HepG2 (cell line): ENCODE results near the gene GLB1L. TPM values are rescaled to one million over a fixed set of nuclear protein-coding genes. Genes with fewer than 3 reads are reported as not detected.

ENCODE experiments used
- ETV5 ChIP-seq: IDR thresholded peaks from 2 replicates; pipeline ENCODE4 v1.6.1; 2018; ENCODE audit warnings: missing biosample characterization, missing genetic modification reagents, inconsistent platforms, borderline replicate concordance
- GATAD2A ChIP-seq: IDR thresholded peaks from 2 replicates; pipeline ENCODE4 v1.6.1; 2016
- GTF2F1 ChIP-seq: fragments of 150-350 bp; IDR thresholded peaks from 2 replicates; pipeline ENCODE4 v1.6.1; 2014; ENCODE audit warnings: low read length
- KDM1A ChIP-seq: IDR thresholded peaks from 2 replicates; pipeline ENCODE4 v1.6.1; 2016; ENCODE audit warnings: missing compliant biosample characterization
- NFKBIZ ChIP-seq: IDR thresholded peaks from 2 replicates; pipeline ENCODE4 v1.6.1; 2018; ENCODE audit warnings: missing genetic modification reagents, missing compliant biosample characterization
- NFYB ChIP-seq: sonication (generic); formaldehyde crosslinking; IDR thresholded peaks from 2 replicates; pipeline ENCODE4 v1.4.0; 2020; ENCODE audit warnings: missing genetic modification reagents
- NONO ChIP-seq, 2 experiments: fragments of 450-650 bp in 1 of 2; sonication (generic) in 1 of 2; formaldehyde crosslinking in 1 of 2; IDR thresholded peaks in 1 of 2; conservative IDR thresholded peaks in 1 of 2; 2 replicates each; pipeline versions ENCODE4 v1.6.1 to v1.8.0; 2017 to 2022; ENCODE audit warnings: mild to moderate bottlenecking in 1 of 2, missing genetic modification reagents in 1 of 2, moderate library complexity in 1 of 2
- PLSCR1 ChIP-seq: sonication (generic); formaldehyde crosslinking; IDR thresholded peaks from 2 replicates; pipeline ENCODE4 v1.5.0; 2020; ENCODE audit warnings: missing genetic modification reagents, mild to moderate bottlenecking, borderline replicate concordance
- RFX1 ChIP-seq: fragments of 450-650 bp; IDR thresholded peaks from 2 replicates; pipeline ENCODE4 v1.6.1; 2017
- YEATS4 ChIP-seq: sonication (generic); formaldehyde crosslinking; IDR thresholded peaks from 2 replicates; pipeline ENCODE4 v1.4.0; 2020; ENCODE audit warnings: missing genetic modification reagents, borderline replicate concordance
- ZBTB7B ChIP-seq: sonication (generic); formaldehyde crosslinking; IDR thresholded peaks from 2 replicates; pipeline ENCODE4 v1.4.0; 2020; ENCODE audit warnings: missing genetic modification reagents
- ZMYM4 ChIP-seq: sonication (generic); formaldehyde crosslinking; IDR thresholded peaks from 2 replicates; pipeline ENCODE4 v1.8.1; 2023; ENCODE audit warnings: mild to moderate bottlenecking, missing genetic modification reagents
- ZNF772 ChIP-seq: sonication (generic); formaldehyde crosslinking; IDR thresholded peaks from 2 replicates; pipeline ENCODE4 v1.5.0; 2020; ENCODE audit warnings: mild to moderate bottlenecking, missing genetic modification reagents
- polyA plus RNA-seq, 8 experiments: library from polyadenylated mRNA; depleted of rRNA in 3 of 8; stranded (reverse) in 7 of 8; unstranded in 1 of 8; fragments of >200 nt; fragmentation: Illumina TruSeq in 4 of 8; extraction: Trizol in 4 of 8; gene quantifications; 2 replicates each; pipeline versions ENCODE4 v1.2.1 to v1.2.3, GENCODE V29; 2011 to 2016; ENCODE audit warnings: low read depth in 4 of 8, missing spikeins in 1 of 8, mixed read lengths in 1 of 8; ENCODE audit not compliant: insufficient read depth in 1 of 8
- total RNA-seq, 5 experiments: library from RNA; depleted of rRNA; stranded (reverse); fragments of >200 nt; fragmentation: Illumina TruSeq; extraction: Trizol; gene quantifications; 2 replicates each; pipeline ENCODE4 v1.2.3, GENCODE V29; 2016; ENCODE audit warnings: low read depth in 1 of 5
- TF ChIP-seq, protein P1 (sequence below): sonication (generic); formaldehyde crosslinking; IDR thresholded peaks from 2 replicates; pipeline ENCODE4 v1.4.0; 2020; ENCODE audit warnings: missing genetic modification reagents
- TF ChIP-seq, protein P2 (sequence below): IDR thresholded peaks from 2 replicates; pipeline ENCODE4 v1.4.0; 2020; ENCODE audit warnings: mild to moderate bottlenecking, missing genetic modification reagents
- TF ChIP-seq, protein P3 (sequence below): sonication (generic); formaldehyde crosslinking; IDR thresholded peaks from 2 replicates; pipeline ENCODE4 v1.5.1; 2020; ENCODE audit warnings: mild to moderate bottlenecking, moderate library complexity, missing genetic modification reagents

Gene GLB1L
- total and polyA plus RNA-seq, 2 of the 13 experiments (the other 11 are each of a cell fraction or from before 2014, with no cell fraction given), result 6.8 to 7.3 TPM

- TF ChIP-seq ZMYM4, result no peak
- TF ChIP-seq KDM1A (CRISPR knock-in tag), result peak; percentile 65; the same call in 1 of the 2 replicates
- no peak for TF ChIP-seq ETV5 (CRISPR knock-in tag)
- TF ChIP-seq ZBTB7B (CRISPR knock-in tag), result peak; percentile 59; the same call in 1 of the 2 replicates
- 0 out of 2 replicates have a peak, but pooled peaks have one; percentile 37 for TF ChIP-seq NFKBIZ (CRISPR knock-in tag)
- peak; percentile 31; the same call in 1 of the 2 replicates for TF ChIP-seq GATAD2A (CRISPR knock-in tag)
- no peak for TF ChIP-seq RFX1
- TF ChIP-seq PLSCR1, result no peak
- 0 out of 2 replicates have a peak, but pooled peaks have one; percentile 24 for TF ChIP-seq YEATS4 (CRISPR knock-in tag)
- no peak for TF ChIP-seq ZNF772
- TF ChIP-seq, protein P1, sequence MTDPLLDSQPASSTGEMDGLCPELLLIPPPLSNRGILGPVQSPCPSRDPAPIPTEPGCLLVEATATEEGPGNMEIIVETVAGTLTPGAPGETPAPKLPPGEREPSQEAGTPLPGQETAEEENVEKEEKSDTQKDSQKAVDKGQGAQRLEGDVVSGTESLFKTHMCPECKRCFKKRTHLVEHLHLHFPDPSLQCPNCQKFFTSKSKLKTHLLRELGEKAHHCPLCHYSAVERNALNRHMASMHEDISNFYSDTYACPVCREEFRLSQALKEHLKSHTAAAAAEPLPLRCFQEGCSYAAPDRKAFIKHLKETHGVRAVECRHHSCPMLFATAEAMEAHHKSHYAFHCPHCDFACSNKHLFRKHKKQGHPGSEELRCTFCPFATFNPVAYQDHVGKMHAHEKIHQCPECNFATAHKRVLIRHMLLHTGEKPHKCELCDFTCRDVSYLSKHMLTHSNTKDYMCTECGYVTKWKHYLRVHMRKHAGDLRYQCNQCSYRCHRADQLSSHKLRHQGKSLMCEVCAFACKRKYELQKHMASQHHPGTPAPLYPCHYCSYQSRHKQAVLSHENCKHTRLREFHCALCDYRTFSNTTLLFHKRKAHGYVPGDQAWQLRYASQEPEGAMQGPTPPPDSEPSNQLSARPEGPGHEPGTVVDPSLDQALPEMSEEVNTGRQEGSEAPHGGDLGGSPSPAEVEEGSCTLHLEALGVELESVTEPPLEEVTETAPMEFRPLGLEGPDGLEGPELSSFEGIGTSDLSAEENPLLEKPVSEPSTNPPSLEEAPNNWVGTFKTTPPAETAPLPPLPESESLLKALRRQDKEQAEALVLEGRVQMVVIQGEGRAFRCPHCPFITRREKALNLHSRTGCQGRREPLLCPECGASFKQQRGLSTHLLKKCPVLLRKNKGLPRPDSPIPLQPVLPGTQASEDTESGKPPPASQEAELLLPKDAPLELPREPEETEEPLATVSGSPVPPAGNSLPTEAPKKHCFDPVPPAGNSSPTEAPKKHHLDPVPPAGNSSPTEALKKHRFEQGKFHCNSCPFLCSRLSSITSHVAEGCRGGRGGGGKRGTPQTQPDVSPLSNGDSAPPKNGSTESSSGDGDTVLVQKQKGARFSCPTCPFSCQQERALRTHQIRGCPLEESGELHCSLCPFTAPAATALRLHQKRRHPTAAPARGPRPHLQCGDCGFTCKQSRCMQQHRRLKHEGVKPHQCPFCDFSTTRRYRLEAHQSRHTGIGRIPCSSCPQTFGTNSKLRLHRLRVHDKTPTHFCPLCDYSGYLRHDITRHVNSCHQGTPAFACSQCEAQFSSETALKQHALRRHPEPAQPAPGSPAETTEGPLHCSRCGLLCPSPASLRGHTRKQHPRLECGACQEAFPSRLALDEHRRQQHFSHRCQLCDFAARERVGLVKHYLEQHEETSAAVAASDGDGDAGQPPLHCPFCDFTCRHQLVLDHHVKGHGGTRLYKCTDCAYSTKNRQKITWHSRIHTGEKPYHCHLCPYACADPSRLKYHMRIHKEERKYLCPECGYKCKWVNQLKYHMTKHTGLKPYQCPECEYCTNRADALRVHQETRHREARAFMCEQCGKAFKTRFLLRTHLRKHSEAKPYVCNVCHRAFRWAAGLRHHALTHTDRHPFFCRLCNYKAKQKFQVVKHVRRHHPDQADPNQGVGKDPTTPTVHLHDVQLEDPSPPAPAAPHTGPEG (CRISPR knock-in tag), result no peak
- TF ChIP-seq, protein P2, sequence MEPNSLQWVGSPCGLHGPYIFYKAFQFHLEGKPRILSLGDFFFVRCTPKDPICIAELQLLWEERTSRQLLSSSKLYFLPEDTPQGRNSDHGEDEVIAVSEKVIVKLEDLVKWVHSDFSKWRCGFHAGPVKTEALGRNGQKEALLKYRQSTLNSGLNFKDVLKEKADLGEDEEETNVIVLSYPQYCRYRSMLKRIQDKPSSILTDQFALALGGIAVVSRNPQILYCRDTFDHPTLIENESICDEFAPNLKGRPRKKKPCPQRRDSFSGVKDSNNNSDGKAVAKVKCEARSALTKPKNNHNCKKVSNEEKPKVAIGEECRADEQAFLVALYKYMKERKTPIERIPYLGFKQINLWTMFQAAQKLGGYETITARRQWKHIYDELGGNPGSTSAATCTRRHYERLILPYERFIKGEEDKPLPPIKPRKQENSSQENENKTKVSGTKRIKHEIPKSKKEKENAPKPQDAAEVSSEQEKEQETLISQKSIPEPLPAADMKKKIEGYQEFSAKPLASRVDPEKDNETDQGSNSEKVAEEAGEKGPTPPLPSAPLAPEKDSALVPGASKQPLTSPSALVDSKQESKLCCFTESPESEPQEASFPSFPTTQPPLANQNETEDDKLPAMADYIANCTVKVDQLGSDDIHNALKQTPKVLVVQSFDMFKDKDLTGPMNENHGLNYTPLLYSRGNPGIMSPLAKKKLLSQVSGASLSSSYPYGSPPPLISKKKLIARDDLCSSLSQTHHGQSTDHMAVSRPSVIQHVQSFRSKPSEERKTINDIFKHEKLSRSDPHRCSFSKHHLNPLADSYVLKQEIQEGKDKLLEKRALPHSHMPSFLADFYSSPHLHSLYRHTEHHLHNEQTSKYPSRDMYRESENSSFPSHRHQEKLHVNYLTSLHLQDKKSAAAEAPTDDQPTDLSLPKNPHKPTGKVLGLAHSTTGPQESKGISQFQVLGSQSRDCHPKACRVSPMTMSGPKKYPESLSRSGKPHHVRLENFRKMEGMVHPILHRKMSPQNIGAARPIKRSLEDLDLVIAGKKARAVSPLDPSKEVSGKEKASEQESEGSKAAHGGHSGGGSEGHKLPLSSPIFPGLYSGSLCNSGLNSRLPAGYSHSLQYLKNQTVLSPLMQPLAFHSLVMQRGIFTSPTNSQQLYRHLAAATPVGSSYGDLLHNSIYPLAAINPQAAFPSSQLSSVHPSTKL (CRISPR knock-in tag), result 0 out of 2 replicates have a peak, but pooled peaks have one; percentile 33
- no peak for TF ChIP-seq GTF2F1
- no peak for TF ChIP-seq NONO (IDR thresholded peaks at IDR 0.05)
- TF ChIP-seq NONO (CRISPR knock-in tag; conservative IDR thresholded peaks at IDR 0.05), result no peak
- TF ChIP-seq, protein P3, sequence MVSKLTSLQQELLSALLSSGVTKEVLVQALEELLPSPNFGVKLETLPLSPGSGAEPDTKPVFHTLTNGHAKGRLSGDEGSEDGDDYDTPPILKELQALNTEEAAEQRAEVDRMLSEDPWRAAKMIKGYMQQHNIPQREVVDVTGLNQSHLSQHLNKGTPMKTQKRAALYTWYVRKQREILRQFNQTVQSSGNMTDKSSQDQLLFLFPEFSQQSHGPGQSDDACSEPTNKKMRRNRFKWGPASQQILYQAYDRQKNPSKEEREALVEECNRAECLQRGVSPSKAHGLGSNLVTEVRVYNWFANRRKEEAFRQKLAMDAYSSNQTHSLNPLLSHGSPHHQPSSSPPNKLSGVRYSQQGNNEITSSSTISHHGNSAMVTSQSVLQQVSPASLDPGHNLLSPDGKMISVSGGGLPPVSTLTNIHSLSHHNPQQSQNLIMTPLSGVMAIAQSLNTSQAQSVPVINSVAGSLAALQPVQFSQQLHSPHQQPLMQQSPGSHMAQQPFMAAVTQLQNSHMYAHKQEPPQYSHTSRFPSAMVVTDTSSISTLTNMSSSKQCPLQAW (CRISPR knock-in tag), result peak; percentile 60; the same call in 1 of the 2 replicates
- TF ChIP-seq NFYB (CRISPR knock-in tag), result 0 out of 2 replicates have a peak, but pooled peaks have one; percentile 5
These were observed 24.8 kb upstream of the GLB1L start (continued) for GRCh38 chr2:219270055-219270372.
